ENCODE measurements around the gene FGF13. TPM values are rescaled to one million over a fixed set of nuclear protein-coding genes. Genes with fewer than 3 reads are reported as not detected.

Gene FGF13
- total RNA-seq = 2.4 and 3.0 TPM in 2 replicates

GRCh38 chrX:138711399-138712347, at the start of gene FGF13:
FGF13 (minus strand) TSS chrX:138711717; CDS start chrX:138711003, 714 bp downstream.

Measured in nasal cavity respiratory epithelium epithelial cell of viscerocranial mucosa (primary cell).